Measurements from ENCODE around the gene GNAS.

GNAS gene

DNA sequence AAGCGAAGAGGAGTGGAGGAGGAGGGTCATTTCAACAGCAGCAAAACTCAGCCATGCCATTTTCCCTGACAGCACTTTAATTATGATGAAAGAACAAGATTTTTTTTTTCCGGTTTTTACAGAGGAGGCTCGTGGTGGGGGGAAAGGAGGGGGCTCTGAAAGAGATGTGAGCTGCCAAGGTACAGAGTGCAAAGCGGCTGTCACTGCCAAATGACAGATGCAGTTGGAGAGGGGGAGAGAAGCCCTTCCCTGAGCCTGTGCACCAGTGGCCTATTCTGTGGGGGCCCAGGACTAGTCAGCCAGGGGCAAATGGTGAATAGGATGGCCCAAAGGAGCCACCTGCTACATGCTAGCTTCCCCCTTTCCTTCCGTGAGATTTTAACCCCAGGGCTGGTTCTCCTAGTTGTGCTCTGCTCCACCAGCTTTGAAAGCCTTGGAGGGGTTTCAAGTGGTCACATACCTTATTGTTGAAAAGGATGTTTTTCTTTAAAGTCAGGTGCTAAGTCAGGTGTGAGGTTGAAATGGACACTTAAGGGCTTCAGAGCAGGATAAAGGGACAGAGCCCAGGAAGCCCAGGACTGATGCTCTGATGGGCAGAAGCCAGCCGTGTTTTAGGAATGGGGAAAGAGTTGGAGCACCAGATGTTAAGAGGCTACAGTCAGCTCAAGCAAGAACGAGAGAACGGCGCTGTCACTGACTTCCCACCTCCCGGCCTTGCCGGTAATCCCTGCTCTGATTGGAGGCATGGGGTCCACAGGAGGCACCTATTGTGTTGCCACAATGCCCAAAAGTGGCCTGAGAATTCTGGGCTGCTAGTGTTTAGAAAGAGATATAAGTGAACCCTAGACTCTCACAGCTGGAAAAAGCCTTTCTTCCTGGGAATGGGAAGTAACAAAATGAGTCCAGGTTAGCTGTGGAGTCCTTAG is 24.8 kb downstream of the GNAS start:
- in situ Hi-C loops (cut with HindIII; ENCODE audit: low sequenced_read_pairs): no loop called here

DNA sequence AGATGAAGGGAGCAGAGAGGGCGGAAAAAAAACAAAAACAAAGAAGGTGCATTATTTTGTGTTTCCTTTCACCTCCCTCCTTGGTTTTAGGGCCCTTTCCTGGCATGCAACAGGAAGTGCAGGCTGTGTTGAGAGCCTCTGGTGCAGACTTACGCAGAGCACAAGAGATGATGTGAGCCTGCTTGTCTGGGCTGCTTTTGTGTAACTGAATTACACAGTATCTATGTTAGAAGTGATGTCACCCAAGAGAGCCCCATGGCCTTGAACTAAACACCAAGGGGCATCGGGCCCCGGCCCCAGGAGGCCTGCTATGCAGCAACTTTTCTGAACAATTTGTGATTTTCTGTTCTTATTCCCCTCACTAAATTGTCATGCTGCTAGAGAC is 25.5 kb downstream of the GNAS start:
- in situ Hi-C loops (cut with HindIII; ENCODE audit: low sequenced_read_pairs): no loop called here

DNA sequence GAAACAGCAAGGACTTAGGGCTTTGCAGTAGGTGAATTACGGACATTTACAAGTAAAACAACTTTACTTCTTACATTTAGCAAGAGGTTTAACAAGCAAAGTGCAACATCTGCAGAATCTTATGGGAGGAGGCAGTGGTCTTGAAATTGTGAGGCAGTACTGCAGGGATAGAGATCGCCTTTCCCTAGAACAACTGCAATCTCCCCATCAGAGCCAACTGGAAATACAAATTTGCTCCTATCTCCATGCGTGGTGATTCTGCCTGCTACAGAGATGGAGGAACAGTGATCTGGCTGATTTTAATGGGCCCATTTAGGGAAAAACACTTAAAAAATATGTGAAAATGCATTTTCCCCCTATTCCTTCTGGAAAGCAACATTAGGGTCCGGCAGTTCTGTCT is 25.9 kb downstream of the GNAS start:
- in situ Hi-C loops (cut with HindIII; ENCODE audit: low sequenced_read_pairs): no loop called here

DNA sequence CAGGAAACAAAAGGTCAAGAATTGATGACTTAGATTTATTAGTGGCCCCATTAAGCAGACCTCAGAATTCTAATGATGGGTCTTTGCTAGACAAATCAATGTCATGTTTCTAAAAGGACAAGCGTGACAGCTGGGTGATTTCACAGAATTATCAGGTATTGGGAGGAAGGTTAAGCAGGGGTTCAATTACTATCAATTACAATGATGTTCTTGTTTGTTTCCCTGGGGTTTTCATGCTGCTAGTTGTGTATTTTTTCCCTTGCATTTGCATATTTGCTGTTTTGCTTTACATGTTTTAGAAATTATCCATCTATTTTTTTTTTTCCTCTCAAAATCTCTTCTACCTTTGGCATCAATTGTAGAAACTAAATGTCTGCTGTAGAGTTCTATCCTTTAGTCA is 27.9 kb downstream of the GNAS start:
- in situ Hi-C loops (cut with HindIII; ENCODE audit: low sequenced_read_pairs): no loop called here

DNA sequence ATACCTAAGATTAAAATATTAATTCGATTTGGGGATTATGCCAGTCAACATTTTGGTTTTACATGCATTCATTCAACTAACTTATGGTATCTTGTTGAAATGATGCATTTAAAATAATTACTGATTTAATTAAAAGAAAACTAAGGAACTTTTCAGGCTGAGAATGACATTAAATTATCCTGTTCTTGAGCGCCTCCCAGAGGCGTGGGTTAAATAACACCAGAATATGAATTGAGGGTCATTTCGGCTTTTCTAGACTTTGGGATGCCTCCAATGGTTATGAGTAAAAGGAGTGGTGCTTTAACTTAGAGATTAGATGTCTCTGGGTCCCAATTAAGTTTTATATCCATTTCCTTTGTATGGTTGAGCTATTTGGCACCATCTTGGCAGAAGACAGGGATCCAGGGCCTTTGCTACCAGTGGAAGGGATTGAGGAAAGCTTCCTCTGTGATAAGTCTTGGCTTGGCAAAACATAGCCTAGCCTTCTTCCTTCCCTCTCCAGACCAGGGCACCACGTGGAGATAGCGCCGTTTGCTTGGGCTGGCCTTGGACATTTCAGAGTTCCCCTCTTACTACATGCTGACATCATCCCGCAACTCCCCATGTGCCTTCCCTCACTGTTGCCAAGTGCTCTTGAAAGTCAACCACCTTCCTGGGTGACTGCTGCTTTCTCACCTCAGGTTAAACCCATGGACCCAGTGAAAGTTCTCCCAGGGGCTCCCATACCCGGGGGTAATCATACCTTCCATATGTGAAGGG is 28.7 kb downstream of the GNAS start:
- in situ Hi-C loops (cut with HindIII; ENCODE audit: low sequenced_read_pairs): no loop called here

DNA sequence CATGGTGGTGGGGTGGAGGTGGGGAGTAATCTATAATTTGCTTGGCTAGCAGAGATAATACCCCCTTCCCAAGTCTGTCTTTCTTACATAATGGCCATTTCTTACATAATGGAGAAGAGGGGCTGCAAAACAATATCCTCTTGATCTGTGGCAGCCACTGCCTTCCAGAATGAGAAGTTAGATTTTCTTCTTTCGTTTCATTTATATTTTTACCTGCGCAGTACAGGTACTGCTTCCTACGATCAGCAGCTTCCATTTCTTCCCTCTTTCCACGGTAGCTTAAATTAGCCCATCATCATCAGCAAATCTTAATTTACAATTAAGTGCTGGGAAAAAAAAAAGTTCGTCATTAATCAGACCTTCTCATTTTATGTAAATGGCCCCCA is 30.2 kb downstream of the GNAS start:
- in situ Hi-C loops (cut with HindIII; ENCODE audit: low sequenced_read_pairs): no loop called here

DNA sequence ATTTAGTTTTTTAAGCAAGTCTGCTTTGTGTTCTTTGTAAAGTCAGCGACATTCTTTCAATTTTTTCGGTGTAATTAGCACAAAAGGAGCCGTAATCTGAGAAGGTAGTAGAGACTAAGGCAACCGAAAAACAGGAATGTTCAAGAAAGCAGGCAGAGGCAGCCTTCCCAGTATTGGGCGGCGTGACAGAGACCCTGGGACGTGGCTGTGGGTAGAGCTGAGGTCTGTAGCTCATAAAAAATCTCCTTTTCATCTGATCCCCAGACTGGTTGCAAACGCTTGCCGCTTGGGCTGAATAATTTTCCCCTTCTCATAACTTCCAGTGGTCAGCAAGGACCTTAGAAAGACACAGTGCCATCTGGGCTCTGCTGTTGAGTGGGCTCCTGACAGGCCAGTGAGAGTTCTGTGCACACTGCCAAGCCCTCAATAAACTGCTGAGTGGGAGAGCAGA is 30.8 kb downstream of the GNAS start:
- in situ Hi-C loops (cut with HindIII; ENCODE audit: low sequenced_read_pairs): no loop called here

DNA sequence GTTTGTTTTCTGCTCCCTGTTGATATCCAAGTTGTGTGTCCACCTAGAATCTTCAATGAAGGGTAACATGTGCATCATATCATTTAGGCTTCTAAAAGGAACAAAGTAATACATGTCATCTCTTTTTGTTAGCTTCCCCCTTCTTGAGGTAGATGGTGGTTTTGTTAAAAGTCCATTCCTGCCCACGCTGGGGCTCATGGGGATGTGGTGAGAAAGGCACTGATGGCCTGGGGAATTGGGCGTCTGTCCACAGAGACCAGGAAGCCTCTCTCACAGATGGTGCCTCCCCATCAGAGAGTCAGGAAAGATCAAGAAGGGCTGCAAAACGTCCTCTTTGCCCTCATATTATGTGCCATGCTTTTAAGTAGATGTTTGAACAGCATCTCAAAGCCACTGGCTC is 32.5 kb downstream of the GNAS start:
- in situ Hi-C loops (cut with HindIII; ENCODE audit: low sequenced_read_pairs): no loop called here

DNA sequence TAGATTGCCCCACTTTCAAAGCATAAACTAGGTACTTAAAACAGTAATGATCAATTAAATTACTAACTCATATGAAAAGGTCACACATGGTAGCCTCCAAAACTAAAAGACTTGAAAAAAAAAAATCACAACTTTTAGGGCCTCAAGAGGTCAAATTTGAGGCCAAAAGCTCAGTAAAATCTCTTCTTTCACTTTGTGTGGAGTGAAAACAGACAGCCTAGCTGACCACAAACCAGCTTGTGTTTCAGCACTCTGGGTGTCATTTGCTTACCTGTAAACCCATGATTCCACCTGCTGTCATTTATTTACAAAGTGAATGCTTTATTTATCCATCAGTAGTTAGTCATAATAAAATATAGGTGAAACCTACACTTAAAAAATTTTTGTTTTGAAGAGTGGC is 34.0 kb downstream of the GNAS start:
- in situ Hi-C loops (cut with HindIII; ENCODE audit: low sequenced_read_pairs): no loop called here

DNA sequence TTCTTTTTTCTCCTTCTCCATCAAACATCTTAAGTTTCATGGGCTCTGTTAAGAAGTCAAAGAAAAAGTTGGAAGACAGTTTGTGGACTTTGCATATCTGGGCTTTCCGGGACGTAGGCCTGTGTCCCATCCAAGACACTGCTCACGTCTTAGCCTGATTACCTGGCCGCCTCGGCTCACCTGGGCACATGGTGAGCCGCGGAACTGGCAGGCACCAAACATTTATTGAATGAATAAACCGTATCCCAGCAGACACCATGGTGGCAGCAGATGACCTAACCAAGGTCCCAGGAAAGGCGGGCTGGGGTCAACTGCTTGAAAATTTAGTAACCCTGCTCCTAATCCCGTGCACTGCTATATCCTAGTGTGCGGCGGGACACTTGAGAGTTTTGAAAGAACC is 35.6 kb downstream of the GNAS start:
- in situ Hi-C loops (cut with HindIII; ENCODE audit: low sequenced_read_pairs): no loop called here

DNA sequence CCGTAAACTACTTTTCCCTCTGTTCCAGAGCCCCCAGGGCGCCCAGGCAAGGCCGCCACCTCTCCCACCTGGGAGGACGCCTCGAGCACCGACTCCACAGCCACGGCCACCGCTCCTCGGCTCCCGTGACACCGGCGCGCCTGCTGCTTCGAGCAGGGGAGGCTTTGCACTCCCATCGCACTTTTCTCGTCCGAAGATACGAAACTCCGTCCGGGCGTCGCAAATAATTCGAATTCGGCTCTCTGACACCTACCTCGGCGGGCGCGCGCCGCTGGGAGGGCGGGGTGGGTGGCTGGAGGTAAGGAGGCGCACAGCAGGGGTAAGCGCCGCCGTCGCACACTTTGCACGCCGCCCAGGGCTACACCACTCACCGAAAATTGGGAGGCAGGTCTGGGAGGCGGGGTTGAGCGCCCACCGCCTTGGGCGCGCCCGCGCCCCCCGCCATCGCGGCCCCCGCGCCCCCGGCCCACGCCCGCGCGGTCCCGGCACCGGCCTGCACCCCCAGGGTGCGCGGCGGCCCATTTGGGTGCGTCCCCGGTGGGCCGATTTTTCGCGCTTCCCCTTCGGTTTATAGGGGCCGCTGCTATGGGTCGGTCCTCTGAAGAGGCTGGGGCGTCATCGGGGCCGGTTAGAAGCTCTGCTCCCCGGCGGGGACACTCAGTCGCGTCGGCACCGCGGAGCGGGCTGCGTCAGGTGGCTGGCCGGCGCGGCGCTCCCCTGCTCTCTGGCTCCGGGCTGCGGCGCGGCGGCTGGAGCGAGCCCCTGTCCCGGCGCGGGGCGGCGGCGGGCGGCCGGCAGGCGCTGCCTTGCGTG is 36.2 kb downstream of the GNAS start:
- in situ Hi-C loops (cut with HindIII; ENCODE audit: low sequenced_read_pairs): no loop called here

DNA sequence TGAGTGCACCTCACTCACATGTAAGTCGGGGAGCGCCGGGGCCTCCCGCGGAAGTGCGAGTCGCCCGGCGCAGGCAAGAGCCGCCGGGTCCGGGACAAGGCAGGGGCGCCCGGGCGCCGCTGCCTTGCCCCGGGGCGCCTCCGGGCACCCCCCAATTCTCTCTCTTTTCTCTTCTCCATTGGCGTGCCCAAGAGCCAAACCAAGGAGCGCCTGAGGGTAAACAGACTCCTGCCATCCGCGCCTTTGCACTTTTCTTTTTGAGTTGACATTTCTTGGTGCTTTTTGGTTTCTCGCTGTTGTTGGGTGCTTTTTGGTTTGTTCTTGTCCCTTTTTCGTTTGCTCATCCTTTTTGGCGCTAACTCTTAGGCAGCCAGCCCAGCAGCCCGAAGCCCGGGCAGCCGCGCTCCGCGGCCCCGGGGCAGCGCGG is 36.8 kb downstream of the GNAS start:
- in situ Hi-C loops (cut with HindIII; ENCODE audit: low sequenced_read_pairs): no loop called here

DNA sequence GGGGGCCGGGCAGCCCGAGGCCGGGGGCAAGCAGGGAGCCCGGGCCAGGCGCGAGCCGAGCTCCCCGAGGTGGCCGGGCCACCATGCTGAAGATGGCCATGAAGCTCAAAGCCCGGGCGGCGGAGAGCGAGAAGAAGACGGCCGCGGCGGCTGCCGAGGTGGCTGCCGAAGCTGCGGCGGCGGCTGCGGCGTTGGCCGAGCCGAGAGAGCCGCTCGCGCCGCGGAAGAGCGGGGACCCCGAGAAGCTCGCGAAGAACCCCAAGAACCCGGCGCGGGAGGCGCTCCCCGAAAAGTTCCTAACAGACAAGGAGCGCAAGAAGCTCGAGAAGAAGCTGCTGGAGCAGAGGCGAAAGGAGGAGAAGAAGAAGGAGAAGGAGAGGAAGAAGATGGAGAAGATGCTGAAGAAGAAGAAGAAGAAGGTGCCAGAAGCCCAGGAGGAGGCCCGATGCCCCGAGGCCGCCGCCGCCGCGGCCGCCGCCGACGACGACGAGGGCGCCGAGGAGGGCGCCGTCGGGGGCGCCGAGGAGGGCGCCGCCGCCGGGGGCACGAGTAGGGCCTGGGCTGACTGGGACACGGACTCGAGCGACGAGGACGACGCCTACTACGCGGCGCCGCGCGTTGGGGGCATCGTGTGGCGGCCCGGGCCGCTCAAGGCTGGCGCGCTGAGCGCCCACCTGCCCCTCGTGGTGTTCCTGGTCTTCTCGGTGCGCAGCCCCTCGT is 37.4 kb downstream of the GNAS start:
- in situ Hi-C loops (cut with HindIII; ENCODE audit: low sequenced_read_pairs): no loop called here

DNA sequence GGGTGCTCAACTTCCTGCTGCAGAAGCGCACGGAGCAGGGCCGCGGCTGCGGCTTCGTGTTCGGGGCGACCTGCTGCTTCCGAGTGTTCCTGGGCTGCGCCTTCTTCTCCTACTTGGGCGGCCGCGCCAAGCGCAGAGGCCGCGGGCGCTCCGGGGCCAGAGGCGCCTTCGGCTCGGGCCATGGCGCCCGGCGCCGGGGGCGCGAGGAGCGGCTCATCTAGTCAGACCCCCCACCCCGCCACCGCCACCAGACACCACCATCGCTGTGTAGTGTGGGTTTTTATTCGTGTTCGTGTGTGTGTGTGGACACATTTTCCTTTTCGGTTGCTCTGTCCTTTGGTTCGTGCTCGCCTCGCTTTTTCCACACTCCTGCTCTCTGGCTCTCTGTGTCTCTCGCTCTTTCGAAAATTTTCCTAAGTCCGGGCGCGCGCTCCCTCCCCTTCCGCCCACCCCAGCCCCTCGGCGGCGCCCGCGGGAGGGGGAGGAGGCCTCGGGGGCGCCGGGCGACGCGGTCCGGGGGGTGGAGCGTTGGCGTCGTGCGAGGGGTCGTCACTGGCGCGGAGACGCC is 38.1 kb downstream of the GNAS start:
- in situ Hi-C loops (cut with HindIII; ENCODE audit: low sequenced_read_pairs): no loop called here

DNA sequence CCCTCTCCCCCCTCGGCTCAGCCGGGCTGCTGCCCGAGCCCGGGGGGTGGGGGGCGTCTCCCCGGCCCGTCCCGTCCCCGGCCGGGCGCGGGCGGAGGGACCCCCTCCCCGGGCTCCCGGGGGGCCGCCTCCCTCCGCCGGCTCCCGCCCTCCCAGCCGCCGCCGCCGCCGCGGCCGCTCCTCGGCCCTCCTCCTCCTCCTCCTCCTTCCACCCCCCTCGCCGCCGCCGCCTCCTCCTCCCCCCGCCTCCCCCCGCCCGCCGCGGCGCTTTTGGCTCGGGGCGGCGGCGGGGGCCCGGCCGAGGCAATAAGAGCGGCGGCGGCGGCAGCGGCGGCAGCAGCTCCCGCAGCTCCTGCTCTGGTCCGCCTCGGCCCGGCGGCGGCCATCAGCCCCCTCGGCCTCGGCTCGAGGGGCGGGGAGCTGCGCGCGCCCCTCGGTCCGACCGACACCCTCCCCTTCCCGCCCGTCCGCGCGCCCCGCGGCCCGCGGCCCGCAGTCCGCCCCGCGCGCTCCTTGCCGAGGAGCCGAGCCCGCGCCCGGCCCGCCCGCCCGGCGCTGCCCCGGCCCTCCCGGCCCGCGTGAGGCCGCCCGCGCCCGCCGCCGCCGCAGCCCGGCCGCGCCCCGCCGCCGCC is 38.7 kb downstream of the GNAS start:
- in situ Hi-C loops (cut with HindIII; ENCODE audit: low sequenced_read_pairs): no loop called here

DNA sequence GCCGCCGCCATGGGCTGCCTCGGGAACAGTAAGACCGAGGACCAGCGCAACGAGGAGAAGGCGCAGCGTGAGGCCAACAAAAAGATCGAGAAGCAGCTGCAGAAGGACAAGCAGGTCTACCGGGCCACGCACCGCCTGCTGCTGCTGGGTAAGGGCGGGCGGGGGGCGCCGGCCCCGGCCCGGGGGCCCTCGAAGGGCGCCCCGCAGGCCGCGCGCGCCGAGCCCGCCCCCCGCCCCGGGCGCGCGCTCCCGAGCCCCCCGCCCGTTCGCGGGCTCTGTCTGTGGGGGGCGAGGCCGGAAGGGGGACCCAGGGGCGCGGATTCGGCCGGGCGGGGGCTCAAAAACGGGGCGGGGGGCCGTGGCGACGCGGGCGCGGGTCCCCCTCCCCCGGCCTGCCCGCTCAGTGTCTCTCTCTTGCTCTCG is 39.2 kb downstream of the GNAS start:
- in situ Hi-C loops (cut with HindIII; ENCODE audit: low sequenced_read_pairs): no loop called here

DNA sequence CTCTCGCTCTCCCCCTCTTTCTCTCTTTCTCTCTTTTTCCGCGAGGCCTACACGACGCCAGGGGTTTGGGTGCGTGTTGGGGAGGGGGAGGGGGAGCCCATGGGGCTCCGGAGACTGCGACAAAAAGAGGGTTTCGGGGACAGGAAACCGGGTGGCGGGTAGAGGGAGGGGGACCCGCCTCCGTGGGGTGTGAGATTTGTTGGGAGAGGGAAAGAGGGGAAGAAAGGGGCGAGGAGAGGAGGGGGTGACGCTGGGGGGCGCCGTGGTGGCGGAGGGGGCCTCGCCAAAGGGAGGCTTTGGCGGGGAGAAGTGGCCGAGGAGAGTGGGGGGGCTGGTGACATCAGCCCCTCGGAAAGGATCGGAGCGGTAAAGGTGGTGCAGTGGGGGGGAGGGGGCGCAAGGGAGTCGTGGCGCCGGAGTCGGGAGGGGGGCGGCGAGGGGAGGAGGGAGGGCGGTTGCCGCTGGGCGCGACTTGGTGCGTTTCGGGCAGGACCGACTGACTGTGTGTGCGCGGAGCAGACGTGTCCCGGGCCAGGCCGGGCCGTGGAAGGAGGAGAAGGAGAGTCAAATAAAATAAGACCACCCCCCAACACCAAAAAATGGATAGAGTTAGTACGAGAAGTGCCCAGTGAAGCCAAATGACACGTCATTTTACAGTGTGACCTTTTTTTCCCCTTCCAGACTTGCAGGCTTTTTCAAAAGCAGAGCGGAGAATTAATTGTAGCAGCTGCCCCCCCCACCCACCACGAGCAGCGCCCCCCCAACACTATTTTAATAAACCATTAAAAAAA is 39.8 kb downstream of the GNAS start:
- in situ Hi-C loops (cut with HindIII; ENCODE audit: low sequenced_read_pairs): no loop called here

DNA sequence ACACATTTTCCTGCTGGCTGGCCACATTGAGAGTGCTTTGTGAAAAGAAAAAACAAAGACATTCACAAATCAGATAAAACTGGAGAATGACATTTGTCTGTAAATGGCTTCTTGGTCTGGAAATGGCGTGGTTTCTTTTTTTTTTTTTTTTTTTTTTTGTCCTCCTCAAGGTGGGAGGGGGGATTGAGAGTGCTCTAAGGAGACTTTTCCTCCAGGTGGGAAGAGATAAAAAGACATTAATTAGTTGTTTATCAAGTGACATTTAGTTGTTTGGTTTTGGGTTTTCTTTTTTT is 40.4 kb downstream of the GNAS start:
- in situ Hi-C loops (cut with HindIII; ENCODE audit: low sequenced_read_pairs): no loop called here

Measured in DLD1 (cell line).